ENCODE data around the gene TOMM7. TPM values are rescaled to one million over a fixed set of nuclear protein-coding genes. Genes with fewer than 3 reads are reported as not detected.

TOMM7 gene
- total RNA-seq, 1 experiment from 2014 or later = 295 TPM

DNA sequence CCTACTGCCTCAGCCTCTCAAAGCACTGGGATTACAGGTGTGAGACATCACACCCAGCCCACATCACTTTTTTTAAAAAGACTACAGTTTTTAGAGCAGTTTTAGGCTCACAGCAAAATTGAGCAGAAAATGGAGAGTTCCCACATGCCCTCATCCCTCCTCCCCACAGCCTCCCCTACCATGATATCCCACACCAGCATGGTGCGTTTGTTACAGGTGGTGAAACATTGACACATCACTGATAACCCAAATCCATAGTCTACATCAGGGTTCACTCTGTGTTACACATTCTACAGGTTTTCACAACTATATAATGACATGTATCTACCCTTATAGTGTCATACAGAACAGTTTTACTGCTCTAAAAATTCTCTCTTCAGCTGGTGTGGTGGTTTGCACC is 24.3 kb upstream of the TOMM7 start:
- BruUV-seq (replicated peaks) = no TSS peak
- no peak overlapping the region for H3K27ac ChIP-seq (ENCODE audit: low read length)
- intact Hi-C loops (cut with micrococcal nuclease; ENCODE audit: unreplicated experiment) (no loop called here), in situ Hi-C loops (cut with HindIII; ENCODE audit: low pct_unique_long_range_greater_than_20kb, low sequenced_read_pairs) (no loop called here)
- H3K27me3 ChIP-seq (ENCODE audit: control insufficient read depth, insufficient read depth, low read length) = no peaks in the 10 kb centered on the region
- TF ChIP-seq, protein P1, sequence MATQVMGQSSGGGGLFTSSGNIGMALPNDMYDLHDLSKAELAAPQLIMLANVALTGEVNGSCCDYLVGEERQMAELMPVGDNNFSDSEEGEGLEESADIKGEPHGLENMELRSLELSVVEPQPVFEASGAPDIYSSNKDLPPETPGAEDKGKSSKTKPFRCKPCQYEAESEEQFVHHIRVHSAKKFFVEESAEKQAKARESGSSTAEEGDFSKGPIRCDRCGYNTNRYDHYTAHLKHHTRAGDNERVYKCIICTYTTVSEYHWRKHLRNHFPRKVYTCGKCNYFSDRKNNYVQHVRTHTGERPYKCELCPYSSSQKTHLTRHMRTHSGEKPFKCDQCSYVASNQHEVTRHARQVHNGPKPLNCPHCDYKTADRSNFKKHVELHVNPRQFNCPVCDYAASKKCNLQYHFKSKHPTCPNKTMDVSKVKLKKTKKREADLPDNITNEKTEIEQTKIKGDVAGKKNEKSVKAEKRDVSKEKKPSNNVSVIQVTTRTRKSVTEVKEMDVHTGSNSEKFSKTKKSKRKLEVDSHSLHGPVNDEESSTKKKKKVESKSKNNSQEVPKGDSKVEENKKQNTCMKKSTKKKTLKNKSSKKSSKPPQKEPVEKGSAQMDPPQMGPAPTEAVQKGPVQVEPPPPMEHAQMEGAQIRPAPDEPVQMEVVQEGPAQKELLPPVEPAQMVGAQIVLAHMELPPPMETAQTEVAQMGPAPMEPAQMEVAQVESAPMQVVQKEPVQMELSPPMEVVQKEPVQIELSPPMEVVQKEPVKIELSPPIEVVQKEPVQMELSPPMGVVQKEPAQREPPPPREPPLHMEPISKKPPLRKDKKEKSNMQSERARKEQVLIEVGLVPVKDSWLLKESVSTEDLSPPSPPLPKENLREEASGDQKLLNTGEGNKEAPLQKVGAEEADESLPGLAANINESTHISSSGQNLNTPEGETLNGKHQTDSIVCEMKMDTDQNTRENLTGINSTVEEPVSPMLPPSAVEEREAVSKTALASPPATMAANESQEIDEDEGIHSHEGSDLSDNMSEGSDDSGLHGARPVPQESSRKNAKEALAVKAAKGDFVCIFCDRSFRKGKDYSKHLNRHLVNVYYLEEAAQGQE (IDR thresholded peaks at IDR 0.05; ENCODE audit: insufficient read depth in 1 of 2, low read depth in 2 of 2, low read length in 1 of 2) = no peak
- TF ChIP-seq SIN3A (IDR thresholded peaks at IDR 0.05; ENCODE audit: borderline replicate concordance, insufficient read depth, low read depth, low read length) = no peak
- TF ChIP-seq POLR2AphosphoS5 (IDR thresholded peaks at IDR 0.05; ENCODE audit: low read depth, low read length) = no peak
- TF ChIP-seq, protein P2, sequence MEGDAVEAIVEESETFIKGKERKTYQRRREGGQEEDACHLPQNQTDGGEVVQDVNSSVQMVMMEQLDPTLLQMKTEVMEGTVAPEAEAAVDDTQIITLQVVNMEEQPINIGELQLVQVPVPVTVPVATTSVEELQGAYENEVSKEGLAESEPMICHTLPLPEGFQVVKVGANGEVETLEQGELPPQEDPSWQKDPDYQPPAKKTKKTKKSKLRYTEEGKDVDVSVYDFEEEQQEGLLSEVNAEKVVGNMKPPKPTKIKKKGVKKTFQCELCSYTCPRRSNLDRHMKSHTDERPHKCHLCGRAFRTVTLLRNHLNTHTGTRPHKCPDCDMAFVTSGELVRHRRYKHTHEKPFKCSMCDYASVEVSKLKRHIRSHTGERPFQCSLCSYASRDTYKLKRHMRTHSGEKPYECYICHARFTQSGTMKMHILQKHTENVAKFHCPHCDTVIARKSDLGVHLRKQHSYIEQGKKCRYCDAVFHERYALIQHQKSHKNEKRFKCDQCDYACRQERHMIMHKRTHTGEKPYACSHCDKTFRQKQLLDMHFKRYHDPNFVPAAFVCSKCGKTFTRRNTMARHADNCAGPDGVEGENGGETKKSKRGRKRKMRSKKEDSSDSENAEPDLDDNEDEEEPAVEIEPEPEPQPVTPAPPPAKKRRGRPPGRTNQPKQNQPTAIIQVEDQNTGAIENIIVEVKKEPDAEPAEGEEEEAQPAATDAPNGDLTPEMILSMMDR (IDR thresholded peaks at IDR 0.05) = no peak
- no peak for TF ChIP-seq TCF7L2 (IDR thresholded peaks at IDR 0.05; ENCODE audit: low read depth, low read length)
- ATAC-seq (no peak), DNase-seq (ENCODE audit: low read depth, low spot score) (no peak)
- no peaks in the 10 kb centered on the region for H3K36me3 ChIP-seq (ENCODE audit: control insufficient read depth, insufficient read depth, low read length)
- no peak overlapping the region for H3K4me3 ChIP-seq (ENCODE audit: low read depth in 2 of 2, low read length in 2 of 2)
- no peaks in the 10 kb centered on the region for H3K9me3 ChIP-seq (ENCODE audit: control insufficient read depth, insufficient read depth, low read depth, low read length)
- ChIA-PET CTCF (no interaction called here), POLR2A (no interaction called here)
- H3K4me1 ChIP-seq (ENCODE audit: control insufficient read depth, insufficient read depth, low read length) = no peaks in the 10 kb centered on the region

DNA sequence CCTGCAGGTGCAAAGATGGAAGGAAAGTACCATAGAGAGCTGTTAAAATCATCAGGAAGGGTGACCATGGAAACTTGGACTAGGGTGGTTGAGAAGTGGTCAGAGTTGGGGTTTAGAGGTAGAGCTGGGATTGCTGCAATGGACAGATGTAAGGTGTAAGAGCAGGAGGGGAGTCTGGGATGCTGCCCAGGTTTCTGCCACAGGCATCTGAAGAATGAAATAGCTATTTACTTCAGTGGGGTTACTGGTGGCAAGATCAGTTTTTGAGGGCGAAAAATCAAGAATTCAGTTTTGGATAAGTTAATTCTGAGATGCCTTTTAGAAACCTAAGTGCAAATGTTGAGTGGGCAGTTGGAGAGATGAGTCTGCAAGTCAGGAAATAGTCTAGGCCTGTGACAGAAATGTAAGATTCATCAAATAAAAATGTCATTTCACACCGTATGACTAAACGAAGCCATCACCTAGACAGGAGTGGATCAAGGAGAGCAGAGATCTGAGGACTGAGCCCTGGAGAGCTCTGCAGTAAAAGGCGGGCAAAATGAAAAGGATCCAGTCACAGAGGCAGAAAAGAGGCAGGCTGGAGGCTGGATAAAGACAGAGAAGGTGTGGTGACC is 22.7 kb upstream of the TOMM7 start:
- intact Hi-C loops (cut with micrococcal nuclease; ENCODE audit: unreplicated experiment) (no loop called here), in situ Hi-C loops (cut with HindIII; ENCODE audit: low pct_unique_long_range_greater_than_20kb, low sequenced_read_pairs) (no loop called here)
- Histone ChIP-seq H3K36me3 (ENCODE audit: control insufficient read depth, insufficient read depth, low read length) (no peaks in the 10 kb centered on the region), H3K4me1 (ENCODE audit: control insufficient read depth, insufficient read depth, low read length) (no peaks in the 10 kb centered on the region), H3K4me3 (ENCODE audit: low read depth in 2 of 2, low read length in 2 of 2) (no peak overlapping the region), H3K9me3 (ENCODE audit: control insufficient read depth, insufficient read depth, low read depth, low read length) (no peaks in the 10 kb centered on the region), H3K27ac (ENCODE audit: low read length) (no peak overlapping the region), H3K27me3 (ENCODE audit: control insufficient read depth, insufficient read depth, low read length) (no peaks in the 10 kb centered on the region)
- BruUV-seq (replicated peaks) = no TSS peak
- TF ChIP-seq, protein P2 (IDR thresholded peaks at IDR 0.05) = no peak
- TF ChIP-seq POLR2AphosphoS5 (IDR thresholded peaks at IDR 0.05; ENCODE audit: low read depth, low read length) = no peak
- TF ChIP-seq, protein P1 (IDR thresholded peaks at IDR 0.05; ENCODE audit: insufficient read depth in 1 of 2, low read depth in 2 of 2, low read length in 1 of 2) = no peak
- no peak for TF ChIP-seq SIN3A (IDR thresholded peaks at IDR 0.05; ENCODE audit: borderline replicate concordance, insufficient read depth, low read depth, low read length)
- TF ChIP-seq TCF7L2 (IDR thresholded peaks at IDR 0.05; ENCODE audit: low read depth, low read length) = no peak
- DNase-seq (ENCODE audit: low read depth, low spot score) = no peak
- ChIA-PET CTCF (no interaction called here), POLR2A (interaction anchor here (0.6 kb wide), 1 partner anchor 20 kb away, joined by 6 read pairs; no protein-coding TSS in a partner anchor)
- ATAC-seq = no peak

Data from Panc1 (cell line).